Testis (tissue), 3 donors: ENCODE results near the gene DENND4B. TPM values are rescaled to one million over a fixed set of nuclear protein-coding genes. Genes with fewer than 3 reads are reported as not detected.
A peak's percentile ranks its signal among the peaks of the same experiment; 100 is the strongest.

Source experiments
- DNase-seq: peaks from one replicate; pipeline ENCODE4 v3.0.0-alpha.2; 2019
- H3K27ac ChIP-seq, 2 donors: fragments of 200-600 bp; sonication (generic); one replicate each; pipeline ENCODE4 v1.5.1; 2019
- H3K27me3 ChIP-seq: fragments of 200-600 bp; sonication (generic); one replicate; pipeline ENCODE4 v1.5.1; 2019
- H3K36me3 ChIP-seq: fragments of 200-600 bp; sonication (generic); one replicate; pipeline ENCODE4 v1.5.1; 2017; ENCODE audit warnings: low read depth; ENCODE audit errors: missing control alignments
- H3K4me1 ChIP-seq: fragments of 200-600 bp; sonication (generic); one replicate; pipeline ENCODE4 v1.5.1; 2019
- H3K4me3 ChIP-seq, 2 donors: fragments of 200-600 bp; sonication (generic); one replicate each; pipeline ENCODE4 v1.5.1; 2017 to 2019
- H3K9me3 ChIP-seq: fragments of 200-600 bp; sonication (generic); one replicate; pipeline ENCODE4 v1.5.1; 2017
- POLR2A ChIP-seq: fragments of 450-650 bp; IDR thresholded peaks from one replicate; pipeline ENCODE4 v1.6.1; 2017; ENCODE audit warnings: antibody characterized with exemption, mild to moderate bottlenecking, moderate library complexity
- WGBS, 2 donors: methylation state at CpG; one replicate each; pipeline ENCODE4 v1.1.5; 2018; 5-methylcytosine and 5-hydroxymethylcytosine counted together
- intact Hi-C: fragments of 100-400 bp; cut with DNase I; formaldehyde crosslinking; loops from one replicate; pipeline ENCODE4 v1.15.1; 2023; ENCODE audit warnings: low total_unique reads
- polyA plus RNA-seq: library from polyadenylated mRNA; stranded (reverse); fragments of 350-450 nt; fragmentation: Illumina TruSeq; extraction: RNeasy Lipid Tissue Mini Kit (QIAGEN cat#74804); gene quantifications from one replicate; pipeline ENCODE4 v1.2.3, GENCODE V29; 2014; ENCODE audit warnings: low read depth, low replicate concordance; ENCODE audit not compliant: insufficient read depth
- total RNA-seq, 2 donors: library from RNA; depleted of rRNA; stranded (reverse); fragments of >200 nt; gene quantifications; one replicate each; pipeline ENCODE4 v1.2.3, GENCODE V29; 2016
- TF ChIP-seq, protein P1 (sequence below), 3 experiments: fragments of 450-650 bp in 2 of 3; fragments of 200-600 bp in 1 of 3; sonication (generic) in 1 of 3; IDR thresholded peaks; one replicate each; pipeline ENCODE4 v1.5.1; 2016 to 2019; ENCODE audit warnings: antibody characterized with exemption in 3 of 3, mild to moderate bottlenecking in 2 of 3, moderate library complexity in 1 of 3

The DENND4B gene
- total and polyA plus RNA-seq, 3 donors from 2014 or later: 25.4 to 59.0 (median 54.5) TPM

DNA sequence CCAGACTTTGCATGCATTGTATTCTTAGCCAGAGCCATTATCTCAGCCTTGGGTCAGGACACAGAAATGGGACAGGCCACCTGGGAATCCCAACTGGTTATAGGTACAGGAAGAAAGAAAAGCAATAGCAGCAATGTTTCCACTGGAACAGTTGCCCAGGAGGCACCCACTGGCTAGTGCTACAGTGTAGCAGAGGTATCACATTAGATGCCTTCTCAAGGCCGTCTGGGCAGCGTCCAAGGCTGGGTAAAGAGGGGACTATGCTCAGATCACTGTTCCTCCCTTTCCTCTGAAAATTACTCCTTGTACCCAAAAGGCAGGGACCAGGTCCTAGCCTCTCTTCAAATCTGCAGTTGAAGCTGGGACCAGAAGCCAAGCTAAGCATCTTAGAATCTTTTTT lies 23.8 kb upstream of the DENND4B start:
- Histone ChIP-seq H3K36me3 (no peaks in the 10 kb centered on the region), H3K4me1 (peaks cover 22% of the 10 kb centered on the region), H3K4me3 (no peak overlapping the region), H3K27ac (peak overlapping the region in 1 of 2 donors; percentile 26), H3K27me3 (no peaks in the 10 kb centered on the region), H3K9me3 (no peaks in the 10 kb centered on the region)
- no peak for TF ChIP-seq POLR2A
- TF ChIP-seq, protein P1, sequence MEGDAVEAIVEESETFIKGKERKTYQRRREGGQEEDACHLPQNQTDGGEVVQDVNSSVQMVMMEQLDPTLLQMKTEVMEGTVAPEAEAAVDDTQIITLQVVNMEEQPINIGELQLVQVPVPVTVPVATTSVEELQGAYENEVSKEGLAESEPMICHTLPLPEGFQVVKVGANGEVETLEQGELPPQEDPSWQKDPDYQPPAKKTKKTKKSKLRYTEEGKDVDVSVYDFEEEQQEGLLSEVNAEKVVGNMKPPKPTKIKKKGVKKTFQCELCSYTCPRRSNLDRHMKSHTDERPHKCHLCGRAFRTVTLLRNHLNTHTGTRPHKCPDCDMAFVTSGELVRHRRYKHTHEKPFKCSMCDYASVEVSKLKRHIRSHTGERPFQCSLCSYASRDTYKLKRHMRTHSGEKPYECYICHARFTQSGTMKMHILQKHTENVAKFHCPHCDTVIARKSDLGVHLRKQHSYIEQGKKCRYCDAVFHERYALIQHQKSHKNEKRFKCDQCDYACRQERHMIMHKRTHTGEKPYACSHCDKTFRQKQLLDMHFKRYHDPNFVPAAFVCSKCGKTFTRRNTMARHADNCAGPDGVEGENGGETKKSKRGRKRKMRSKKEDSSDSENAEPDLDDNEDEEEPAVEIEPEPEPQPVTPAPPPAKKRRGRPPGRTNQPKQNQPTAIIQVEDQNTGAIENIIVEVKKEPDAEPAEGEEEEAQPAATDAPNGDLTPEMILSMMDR (IDR thresholded peaks at IDR 0.05): no peak
- peak; percentile 89 for DNase-seq
- WGBS, 2 donors: 31 to 47% methylated on average over 2 of the region's 2 CpGs
- intact Hi-C loops: no loop called here

DNA sequence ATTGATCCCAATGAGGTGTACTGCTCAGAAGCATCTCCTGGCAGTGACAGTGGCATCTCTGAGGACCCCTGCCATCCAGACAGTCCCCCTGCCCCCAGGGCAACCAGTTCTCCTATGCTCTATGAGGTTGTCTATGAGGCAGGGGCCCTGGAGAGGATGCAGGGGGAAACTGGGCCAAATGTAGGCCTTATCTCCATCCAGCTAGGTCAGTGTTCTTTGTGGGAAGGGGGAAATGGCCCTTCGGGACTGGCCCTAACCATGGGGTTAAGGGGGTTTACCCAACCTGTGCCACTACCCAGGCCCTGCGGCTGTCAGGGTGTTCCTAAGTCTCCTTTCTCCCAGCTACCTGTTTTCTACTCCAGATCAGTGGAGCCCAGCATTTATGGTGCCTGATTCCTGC lies 22.5 kb upstream of the DENND4B start:
- no peak overlapping the region for H3K4me3 ChIP-seq
- no peaks in the 10 kb centered on the region for H3K36me3 ChIP-seq
- H3K27me3 ChIP-seq: no peaks in the 10 kb centered on the region
- 89 to 100% methylated on average over 2 of the region's 2 CpGs for WGBS, 2 donors
- H3K27ac ChIP-seq: no peak overlapping the region
- TF ChIP-seq, protein P1 (IDR thresholded peaks at IDR 0.05): no peak
- no peak for TF ChIP-seq POLR2A
- H3K4me1 ChIP-seq: peaks cover 34% of the 10 kb centered on the region
- intact Hi-C loops: no loop called here
- no peaks in the 10 kb centered on the region for H3K9me3 ChIP-seq
- DNase-seq: no peak

DNA sequence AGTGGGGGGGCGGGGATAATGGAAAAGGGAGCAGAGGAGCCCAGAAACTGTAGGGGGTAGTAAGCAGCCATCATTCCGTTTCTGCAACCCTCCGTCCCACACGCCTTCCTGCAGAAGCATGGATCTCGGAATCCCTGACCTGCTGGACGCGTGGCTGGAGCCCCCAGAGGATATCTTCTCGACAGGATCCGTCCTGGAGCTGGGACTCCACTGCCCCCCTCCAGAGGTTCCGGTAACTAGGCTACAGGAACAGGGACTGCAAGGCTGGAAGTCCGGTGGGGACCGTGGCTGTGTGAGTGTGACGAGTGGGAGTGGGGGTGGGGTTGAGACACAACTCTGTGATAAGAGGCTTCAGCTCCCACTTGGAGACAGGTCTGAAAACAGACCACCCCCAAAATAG lies 21.9 kb upstream of the DENND4B start:
- H3K4me3 ChIP-seq: peak overlapping the region in 1 of 2 donors; percentile 61
- no peaks in the 10 kb centered on the region for H3K36me3 ChIP-seq
- WGBS, 2 donors: 0 to 1% methylated on average over 1 to 13 of the region's 13 CpGs
- peaks cover 34% of the 10 kb centered on the region for H3K4me1 ChIP-seq
- DNase-seq: no peak
- intact Hi-C loops: no loop called here
- TF ChIP-seq, protein P1 (IDR thresholded peaks at IDR 0.05): no peak
- no peak for TF ChIP-seq POLR2A
- peak overlapping the region in 1 of 2 donors; percentile 94 for H3K27ac ChIP-seq
- no peaks in the 10 kb centered on the region for H3K27me3 ChIP-seq
- H3K9me3 ChIP-seq: no peaks in the 10 kb centered on the region

DNA sequence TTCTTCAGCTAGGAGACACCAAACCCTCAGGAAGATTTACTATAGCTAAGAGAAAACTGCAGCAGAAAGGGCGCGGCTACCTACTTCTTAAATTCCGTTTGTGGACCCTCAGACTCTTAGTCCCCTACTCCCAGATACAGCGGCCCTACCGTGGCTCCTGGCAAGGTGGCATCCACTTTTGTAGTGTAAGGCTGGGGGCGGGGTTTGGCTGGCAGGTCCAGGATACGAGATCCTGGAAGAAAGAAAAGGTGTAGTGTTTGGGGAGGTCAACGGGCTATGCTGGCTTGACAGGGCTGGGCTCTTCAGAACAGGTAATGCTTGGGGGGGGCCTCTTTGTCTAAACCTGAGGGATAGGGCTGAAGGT lies 21.5 kb upstream of the DENND4B start:
- intact Hi-C loops: no loop called here
- peak overlapping the region; percentile 61 to 66 for H3K4me3 ChIP-seq
- no peaks in the 10 kb centered on the region for H3K9me3 ChIP-seq
- H3K4me1 ChIP-seq: peaks cover 34% of the 10 kb centered on the region
- H3K27ac ChIP-seq: peak overlapping the region; percentile 80 to 94
- TF ChIP-seq POLR2A: no peak
- TF ChIP-seq, protein P1 (IDR thresholded peaks at IDR 0.05): no peak
- no peaks in the 10 kb centered on the region for H3K27me3 ChIP-seq
- 1 to 3% methylated on average over 8 of the region's 8 CpGs for WGBS, 2 donors
- H3K36me3 ChIP-seq: no peaks in the 10 kb centered on the region
- peak; percentile 58 for DNase-seq
